Naive thymus-derived CD4-positive, alpha-beta T cell (primary cell): ENCODE data around the gene IL23A. TPM values are rescaled to one million over a fixed set of nuclear protein-coding genes. Genes with fewer than 3 reads are reported as not detected.

Experiments used
- ATAC-seq: fragments of 150-1000 bp; cut with Tn5 transposase; 2 replicates; pipeline ENCODE4 v1.10.0; 2021; ENCODE audit warnings: mild to moderate bottlenecking, moderate library complexity
- CTCF ChIA-PET: fragments of 350-600 bp; sonication (Branson Sonifier 250); formaldehyde crosslinking; loops from one replicate; lab custom pipeline; 2021; ENCODE audit warnings: antibody characterized with exemption; lab: Charles Lee
- POLR2A ChIA-PET: fragments of 350-600 bp; sonication (Branson Sonifier 250); formaldehyde crosslinking; loops from one replicate; lab custom pipeline; 2021; ENCODE audit warnings: antibody characterized with exemption, inconsistent platforms; lab: Charles Lee
- DNase-seq, 9 donors: peaks; one replicate each; pipeline versions ENCODE4 v3.0.0 to v3.0.0-alpha.2; 2020 to 2022; ENCODE audit warnings: mixed read lengths in 1 of 9
- H3K27ac ChIP-seq: one replicate; pipeline ENCODE4 v1.7.0; 2013; ENCODE audit warnings: mild to moderate bottlenecking, low read depth, low read length, moderate library complexity
- H3K27me3 ChIP-seq, 2 donors: one replicate each; pipeline ENCODE4 v1.7.0; 2013; ENCODE audit warnings: low read length in 2 of 2, mild to moderate bottlenecking in 2 of 2, moderate library complexity in 2 of 2; ENCODE audit not compliant: control insufficient read depth in 2 of 2, insufficient read depth in 2 of 2
- H3K36me3 ChIP-seq, 3 experiments: 1 replicate in 2 of 3; 2 replicates in 1 of 3; pipeline ENCODE4 v1.7.0; 2013; ENCODE audit warnings: low read length in 3 of 3, mild to moderate bottlenecking in 3 of 3, moderate library complexity in 1 of 3; ENCODE audit not compliant: insufficient read depth in 3 of 3, control insufficient read depth in 2 of 3
- H3K4me1 ChIP-seq, 2 donors: one replicate each; pipeline ENCODE4 v1.7.0; 2013; ENCODE audit warnings: low read length in 2 of 2, mild to moderate bottlenecking in 2 of 2, moderate library complexity in 1 of 2; ENCODE audit not compliant: control insufficient read depth in 2 of 2, insufficient read depth in 2 of 2
- H3K4me3 ChIP-seq: 2 replicates; pipeline ENCODE4 v1.7.0; 2013; ENCODE audit warnings: mild to moderate bottlenecking, low read length
- H3K9me3 ChIP-seq, 3 experiments: 1 replicate in 2 of 3; 2 replicates in 1 of 3; pipeline ENCODE4 v1.7.0; 2013; ENCODE audit warnings: low read length in 3 of 3; ENCODE audit not compliant: control insufficient read depth in 2 of 3
- H3K27ac Mint-ChIP-seq, 9 donors: one replicate each; pipeline ENCODE4 v1.8.0; 2020 to 2022; ENCODE audit warnings: mixed read lengths in 9 of 9, mild to moderate bottlenecking in 8 of 9, moderate library complexity in 5 of 9, inconsistent platforms in 2 of 9
- H3K27me3 Mint-ChIP-seq, 5 donors: one replicate each; pipeline ENCODE4 v1.8.0; 2021 to 2022; ENCODE audit warnings: mixed read lengths in 5 of 5, mild to moderate bottlenecking in 1 of 5
- H3K36me3 Mint-ChIP-seq, 5 donors: one replicate each; pipeline ENCODE4 v1.8.0; 2020 to 2022; ENCODE audit warnings: mixed read lengths in 5 of 5, mild to moderate bottlenecking in 3 of 5, inconsistent platforms in 1 of 5
- H3K4me1 Mint-ChIP-seq, 7 donors: one replicate each; pipeline ENCODE4 v1.8.0; 2020 to 2022; ENCODE audit warnings: mixed read lengths in 7 of 7, mild to moderate bottlenecking in 3 of 7, inconsistent platforms in 1 of 7
- H3K4me3 Mint-ChIP-seq, 10 donors: one replicate each; pipeline ENCODE4 v1.8.0; 2020 to 2022; ENCODE audit warnings: mild to moderate bottlenecking in 10 of 10, mixed read lengths in 10 of 10, moderate library complexity in 6 of 10, inconsistent platforms in 2 of 10
- H3K9me3 Mint-ChIP-seq, 11 donors: one replicate each; pipeline ENCODE4 v1.8.0; 2020 to 2022; ENCODE audit warnings: mixed read lengths in 11 of 11, mild to moderate bottlenecking in 4 of 11, inconsistent platforms in 1 of 11, moderate library complexity in 1 of 11
- intact Hi-C, 2 donors: fragments of 100-400 bp; cut with micrococcal nuclease; formaldehyde crosslinking; loops; one replicate each; pipeline ENCODE4 v1.15.1; 2023
- polyA plus RNA-seq, 2 donors: library from polyadenylated mRNA; unstranded; fragments of 300-500 nt; fragmentation: Illumina TruSeq; gene quantifications; one replicate each; pipeline ENCODE4 v1.2.3, GENCODE V29; 2021
- total RNA-seq, 6 experiments: library from RNA in 5 of 6; stranded (reverse) in 5 of 6; gene quantifications; 1 replicate in 5 of 6; 2 replicates in 1 of 6; pipeline ENCODE4 v1.2.3 and lab custom pipeline; 2021 to 2026

Gene IL23A
- total and polyA plus RNA-seq, 7 experiments from 2014 or later, result 14.4 to 42.0 (median 20.1) TPM

GRCh38 chr12:56358836-56359532, 20.3 kb downstream of the IL23A start:
- Mint-ChIP-seq H3K4me1 (peaks cover 14 to 40% (median 27%) of the 10 kb centered on the region in 7 donors), H3K9me3 (no peaks in the 10 kb centered on the region), H3K27ac (peak overlapping the region; percentile 90 to 98 (median 96)), H3K36me3 (peaks cover 0 to 21% (median 7%) of the 10 kb centered on the region in 5 donors), H3K27me3 (no peaks in the 10 kb centered on the region), H3K4me3 (peak overlapping the region; percentile 83 to 99 (median 96))
- DNase-seq, result no peak
- H3K4me1 ChIP-seq, result peaks cover 16 to 17% of the 10 kb centered on the region in 2 donors
- peak overlapping the region; percentile 89 for H3K4me3 ChIP-seq
- peak overlapping the region; percentile 79 for H3K27ac ChIP-seq
- H3K36me3 ChIP-seq, result peaks cover 14 to 24% (median 16%) of the 10 kb centered on the region in 3 experiments
- no peaks in the 10 kb centered on the region for H3K9me3 ChIP-seq
- intact Hi-C loops, result no loop called here
- ChIA-PET POLR2A (interaction anchor here (0.7 to 7.8 kb wide), 19 partner anchors 10 to 404 kb away, joined by 3 to 156 read pairs (median 7); partner anchors contain the start of genes CNPY2, COQ10A, IL23A and PA2G4), CTCF (interaction anchor here (0.7 to 2.3 kb wide), 10 partner anchors 8 to 105 kb away, joined by 4 to 17 read pairs (median 5); partner anchors contain the start of genes CNPY2 and IL23A)
- H3K27me3 ChIP-seq, result no peaks in the 10 kb centered on the region
- no peak for ATAC-seq

GRCh38 chr12:56359851-56360767, 21.4 kb downstream of the IL23A start, which contains the start of gene STAT2:
TSS of gene STAT2 (minus strand) at chr12:56360107. CDS start at chr12:56356571, 3,536 bp downstream.
- peak within 1 kb of the TSS; percentile 79 for H3K27ac ChIP-seq
- ATAC-seq (peak; percentile 97), DNase-seq (peak; percentile 94 to 100 (median 99))
- H3K9me3 Mint-ChIP-seq, result no peaks in the 10 kb centered on the region
- peaks cover 0 to 17% (median 5%) of the 10 kb centered on the region in 5 donors for H3K36me3 Mint-ChIP-seq
- H3K36me3 ChIP-seq, result peaks cover 6 to 13% (median 10%) of the 10 kb centered on the region in 3 experiments
- no peaks in the 10 kb centered on the region for H3K9me3 ChIP-seq
- peaks cover 16 to 17% of the 10 kb centered on the region in 2 donors for H3K4me1 ChIP-seq
- intact Hi-C loops, result loop anchor here (1.0 to 2.0 kb wide), 22 partner anchors 22 to 543 kb away; partner anchors contain the start of genes CS (in 2 of the 2), IL23A (in 2 of the 2), NABP2 (in 2 of the 2) and SPRYD4 (in 2 of the 2)
- H3K27ac Mint-ChIP-seq, result peak within 1 kb of the TSS; percentile 90 to 98 (median 96)
- peaks cover 14 to 40% (median 27%) of the 10 kb centered on the region in 7 donors for H3K4me1 Mint-ChIP-seq
- peak within 1 kb of the TSS; percentile 83 to 99 (median 96) for H3K4me3 Mint-ChIP-seq
- no peaks in the 10 kb centered on the region for H3K27me3 ChIP-seq
- H3K27me3 Mint-ChIP-seq, result no peaks in the 10 kb centered on the region
- POLR2A ChIA-PET, result interaction anchor here (0.6 to 7.8 kb wide), 35 partner anchors 9 to 1857 kb away, joined by 3 to 156 read pairs (median 4); partner anchors contain the start of genes ATP5F1B, BLOC1S1, CNPY2 and IL23A
- CTCF ChIA-PET, result interaction anchor here (0.5 to 2.3 kb wide), 17 partner anchors 9 to 765 kb away, joined by 3 to 17 read pairs (median 5); partner anchors contain the start of genes CNPY2, IL23A and TIMELESS
- peak within 1 kb of the TSS; percentile 89 for H3K4me3 ChIP-seq

- POLR2A ChIA-PET, result interaction anchor here (0.5 to 7.8 kb wide), 7 partner anchors 8 to 243 kb away, joined by 3 to 156 read pairs (median 11); partner anchors contain the start of genes CNPY2, IL23A, PAN2 and RNF41
- no peaks in the 10 kb centered on the region for H3K27me3 ChIP-seq
- no peaks in the 10 kb centered on the region for H3K27me3 Mint-ChIP-seq
- no peaks in the 10 kb centered on the region for H3K9me3 ChIP-seq
- H3K4me3 Mint-ChIP-seq, result peak overlapping the region; percentile 83 to 99 (median 96)
- H3K27ac Mint-ChIP-seq, result peak overlapping the region; percentile 40 to 98 (median 95)
- no peak for DNase-seq
- H3K27ac ChIP-seq, result no peak overlapping the region
- intact Hi-C loops, result loop anchor here (2.0 kb wide), 8 partner anchors 87 to 389 kb away; partner anchors contain the start of genes ANKRD52 (in 1 of the 2), ESYT1 (in 1 of the 2), MYL6 (in 1 of the 2) and NABP2 (in 1 of the 2)
- peaks cover 0 to 12% (median 0%) of the 10 kb centered on the region in 5 donors for H3K36me3 Mint-ChIP-seq
- no peaks in the 10 kb centered on the region for H3K36me3 ChIP-seq
- peaks cover 16 to 17% of the 10 kb centered on the region in 2 donors for H3K4me1 ChIP-seq
- CTCF ChIA-PET, result interaction anchor here (0.8 to 1.6 kb wide), 2 partner anchors 8 to 102 kb away, joined by 3 to 4 read pairs; no protein-coding TSS in a partner anchor
- ATAC-seq, result no peak
- H3K4me1 Mint-ChIP-seq, result peaks cover 14 to 35% (median 25%) of the 10 kb centered on the region in 7 donors
- H3K4me3 ChIP-seq, result no peak overlapping the region
- no peaks in the 10 kb centered on the region for H3K9me3 Mint-ChIP-seq
Measured at GRCh38 chr12:56361487-56362129, 22.9 kb downstream of the IL23A start.

GRCh38 chr12:56362130-56363059, 23.7 kb downstream of the IL23A start, which contains the start of gene APOF:
TSS of gene APOF (minus strand) at chr12:56362857. CDS start at chr12:56362745, 112 bp downstream.
- H3K4me3 Mint-ChIP-seq, result peak within 1 kb of the TSS in 9 of 10 donors; percentile 83 to 99 (median 96)
- peak within 1 kb of the TSS; percentile 51 to 98 (median 95) for H3K27ac Mint-ChIP-seq
- H3K36me3 ChIP-seq, result no peaks in the 10 kb centered on the region
- H3K4me1 ChIP-seq, result peaks cover 16 to 17% of the 10 kb centered on the region in 2 donors
- no peaks in the 10 kb centered on the region for H3K9me3 Mint-ChIP-seq
- H3K4me3 ChIP-seq, result no peak within 1 kb of the TSS
- DNase-seq (no peak), ATAC-seq (no peak)
- no peaks in the 10 kb centered on the region for H3K9me3 ChIP-seq
- ChIA-PET POLR2A (interaction anchor here (7.8 kb wide), 1 partner anchor 27 kb away, joined by 156 read pairs; the partner anchor contains the start of genes IL23A and PAN2), CTCF (interaction anchor here (0.8 kb wide), 1 partner anchor 101 kb away, joined by 3 read pairs; no protein-coding TSS in a partner anchor)
- H3K27ac ChIP-seq, result no peak within 1 kb of the TSS
- peaks cover 14 to 35% (median 25%) of the 10 kb centered on the region in 7 donors for H3K4me1 Mint-ChIP-seq
- H3K36me3 Mint-ChIP-seq, result peaks cover 0 to 10% (median 0%) of the 10 kb centered on the region in 5 donors
- H3K27me3 ChIP-seq, result no peaks in the 10 kb centered on the region
- H3K27me3 Mint-ChIP-seq, result peaks cover 0 to 4% (median 0%) of the 10 kb centered on the region in 5 donors
- intact Hi-C loops, result no loop called here

GRCh38 chr12:56366948-56367347, 28.3 kb downstream of the IL23A start:
- Histone ChIP-seq H3K4me3 (no peak overlapping the region), H3K36me3 (no peaks in the 10 kb centered on the region), H3K27ac (no peak overlapping the region), H3K27me3 (no peaks in the 10 kb centered on the region), H3K9me3 (no peaks in the 10 kb centered on the region), H3K4me1 (no peaks in the 10 kb centered on the region)
- Mint-ChIP-seq H3K27ac (no peak overlapping the region), H3K4me3 (no peak overlapping the region), H3K27me3 (peaks cover 0 to 17% (median 0%) of the 10 kb centered on the region in 5 donors), H3K9me3 (peaks cover 0 to 2% (median 0%) of the 10 kb centered on the region in 11 donors), H3K4me1 (peaks cover 0 to 4% (median 0%) of the 10 kb centered on the region in 7 donors), H3K36me3 (no peaks in the 10 kb centered on the region)
- intact Hi-C loops, result no loop called here
- ATAC-seq (no peak), DNase-seq (no peak)
- CTCF ChIA-PET, result no interaction called here
- POLR2A ChIA-PET, result interaction anchor here (0.6 kb wide), 2 partner anchors 257 to 677 kb away, joined by 4 to 5 read pairs; no protein-coding TSS in a partner anchor
